Measurements from ENCODE around the gene DIPK2A. TPM values are rescaled to one million over a fixed set of nuclear protein-coding genes. Genes with fewer than 3 reads are reported as not detected.

DIPK2A gene, protein sequence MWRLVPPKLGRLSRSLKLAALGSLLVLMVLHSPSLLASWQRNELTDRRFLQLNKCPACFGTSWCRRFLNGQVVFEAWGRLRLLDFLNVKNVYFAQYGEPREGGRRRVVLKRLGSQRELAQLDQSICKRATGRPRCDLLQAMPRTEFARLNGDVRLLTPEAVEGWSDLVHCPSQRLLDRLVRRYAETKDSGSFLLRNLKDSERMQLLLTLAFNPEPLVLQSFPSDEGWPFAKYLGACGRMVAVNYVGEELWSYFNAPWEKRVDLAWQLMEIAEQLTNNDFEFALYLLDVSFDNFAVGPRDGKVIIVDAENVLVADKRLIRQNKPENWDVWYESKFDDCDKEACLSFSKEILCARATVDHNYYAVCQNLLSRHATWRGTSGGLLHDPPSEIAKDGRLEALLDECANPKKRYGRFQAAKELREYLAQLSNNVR
- 47.1 TPM for total RNA-seq

DNA sequence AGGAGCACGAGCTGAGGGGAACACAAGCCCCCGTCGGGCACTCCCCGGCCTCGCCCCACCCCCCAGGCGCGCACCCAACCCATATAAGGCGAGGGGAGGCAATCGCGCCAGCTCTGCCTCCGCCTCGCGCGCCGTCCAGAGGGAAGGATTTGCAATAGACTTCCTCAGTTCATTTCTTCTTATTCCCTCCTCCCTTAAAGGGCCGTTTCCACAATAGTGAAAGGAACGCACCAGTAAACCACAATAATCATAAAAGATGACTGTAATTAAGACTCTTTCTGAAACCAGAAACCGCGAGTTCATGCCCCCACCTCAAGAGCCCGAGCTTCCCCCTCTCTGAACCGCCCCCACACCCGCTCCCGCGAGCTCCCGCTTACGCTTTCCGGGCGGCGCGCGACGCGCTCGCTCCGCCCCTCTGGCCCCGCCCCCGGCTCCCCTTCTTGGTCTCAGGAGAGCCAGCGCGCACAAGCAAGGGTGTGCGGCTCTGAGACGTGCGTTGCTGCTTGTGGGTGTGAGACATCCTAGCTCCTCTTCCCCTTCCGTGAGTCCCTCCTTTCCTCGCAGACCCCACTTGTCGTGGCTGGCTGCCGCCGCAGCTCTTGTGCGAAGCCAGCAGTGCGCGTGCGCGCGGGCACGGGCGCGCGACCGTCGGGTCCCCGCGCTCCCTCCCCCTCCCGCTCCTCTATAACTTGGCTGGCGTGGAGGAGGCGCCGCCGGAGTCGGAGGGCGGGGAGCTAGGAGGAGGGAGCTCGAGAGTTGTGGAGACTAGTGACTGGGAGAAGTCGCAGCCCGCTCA lies at the start of gene DIPK2A:
Gene DIPK2A (plus strand): TSS at position 465 of the 796 bp plus-strand sequence. CDS start 510 bp downstream, outside the sequence.
- peak; percentile 94 to 98 (median 95) for DNase-seq (ENCODE audit: low read depth in 2 of 3, low spot score in 2 of 3)

DNA sequence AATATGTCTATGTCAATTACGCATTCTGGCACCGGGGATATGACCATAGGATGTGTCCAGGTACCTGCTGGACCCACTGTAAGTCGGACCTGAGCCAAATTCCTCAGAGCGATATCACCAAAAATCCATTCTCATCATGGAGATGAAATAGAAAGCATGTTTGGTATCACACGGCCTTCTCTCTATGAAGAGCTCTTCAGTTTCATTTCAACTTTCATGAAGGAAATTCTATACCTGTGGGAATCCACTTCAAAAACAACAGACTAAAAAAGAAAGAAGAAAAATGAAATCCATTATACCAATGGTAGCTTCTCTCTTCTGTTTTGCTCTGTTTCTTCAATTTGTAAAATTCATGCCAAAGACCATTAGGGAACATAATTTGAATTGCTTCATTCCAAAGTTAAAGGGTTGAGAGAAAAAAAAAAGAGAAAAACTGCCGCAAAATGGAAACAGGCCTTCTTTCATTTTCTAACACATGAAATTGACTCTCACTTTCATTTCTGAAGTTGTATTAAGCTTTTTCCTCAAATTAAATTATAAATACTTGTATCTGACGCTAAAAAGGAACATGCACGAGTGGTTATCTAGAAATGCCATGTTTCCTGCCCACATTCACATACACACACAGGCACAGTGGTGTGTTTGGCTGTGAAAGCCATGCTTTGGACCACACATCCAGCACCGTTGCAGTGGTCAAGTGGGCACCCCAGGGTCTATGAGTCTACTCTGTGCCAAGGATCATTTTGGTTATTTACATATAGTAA lies 46.9 kb upstream of the DIPK2A start:
- DNase-seq (ENCODE audit: low read depth in 2 of 3, low spot score in 2 of 3) = peak in 2 of 3 donors; percentile 31 to 62

DNA sequence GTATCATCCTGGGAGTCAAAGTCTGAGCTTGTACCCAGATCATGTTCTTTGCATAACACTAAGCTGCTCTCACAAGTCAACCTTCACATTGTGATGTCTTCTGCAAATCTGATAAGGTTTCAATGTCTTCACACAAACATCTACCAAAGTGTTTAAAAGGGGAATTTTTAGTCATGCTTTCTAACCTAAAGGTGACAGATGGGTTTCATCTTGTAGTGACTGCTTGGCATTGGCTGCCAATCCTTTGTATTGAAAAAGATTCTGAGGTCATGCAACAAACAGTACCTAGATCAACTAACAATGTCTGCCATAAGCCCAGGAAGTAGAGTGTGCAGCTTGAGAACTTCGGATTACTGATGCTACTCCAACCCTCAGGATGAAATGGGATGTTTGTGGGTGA lies 43.6 kb upstream of the DIPK2A start:
- no peak for DNase-seq (ENCODE audit: low read depth in 2 of 3, low spot score in 2 of 3)

GRCh38 chr3:143928541-143929255 lies 42.9 kb upstream of the DIPK2A start:
- no peak for DNase-seq (ENCODE audit: low read depth in 2 of 3, low spot score in 2 of 3)

DNA sequence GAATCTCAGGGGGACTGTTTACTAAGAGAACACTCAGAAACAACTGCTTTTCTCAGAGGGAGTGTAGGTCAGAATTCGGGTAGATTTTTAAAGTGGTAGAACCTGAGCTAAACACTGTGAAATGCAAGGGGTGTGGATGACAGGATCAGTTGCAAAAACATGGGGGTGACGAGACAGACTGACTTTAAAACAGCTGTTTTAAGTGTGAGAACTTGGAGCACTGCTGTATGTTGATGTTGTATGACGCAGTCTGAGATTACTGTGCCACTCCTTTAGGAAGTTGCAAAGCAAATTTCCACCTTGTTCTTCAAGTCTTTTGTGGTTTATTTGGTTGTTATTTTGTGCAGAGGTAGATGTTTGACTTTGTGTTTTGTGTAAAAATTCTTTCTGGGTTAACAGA lies 36.8 kb upstream of the DIPK2A start:
- DNase-seq (ENCODE audit: low read depth in 2 of 3, low spot score in 2 of 3) = no peak

- no peak for DNase-seq (ENCODE audit: low read depth in 2 of 3, low spot score in 2 of 3)
Observed at GRCh38 chr3:143935678-143936077, 35.9 kb upstream of the DIPK2A start.

- DNase-seq (ENCODE audit: low read depth in 2 of 3, low spot score in 2 of 3) = no peak
Observed at GRCh38 chr3:143950810-143951209, 20.8 kb upstream of the DIPK2A start.

GRCh38 chr3:143951351-143951971 lies 20.2 kb upstream of the DIPK2A start:
- DNase-seq (ENCODE audit: low read depth in 2 of 3, low spot score in 2 of 3) = peak in 2 of 3 donors; percentile 35 to 69

DNA sequence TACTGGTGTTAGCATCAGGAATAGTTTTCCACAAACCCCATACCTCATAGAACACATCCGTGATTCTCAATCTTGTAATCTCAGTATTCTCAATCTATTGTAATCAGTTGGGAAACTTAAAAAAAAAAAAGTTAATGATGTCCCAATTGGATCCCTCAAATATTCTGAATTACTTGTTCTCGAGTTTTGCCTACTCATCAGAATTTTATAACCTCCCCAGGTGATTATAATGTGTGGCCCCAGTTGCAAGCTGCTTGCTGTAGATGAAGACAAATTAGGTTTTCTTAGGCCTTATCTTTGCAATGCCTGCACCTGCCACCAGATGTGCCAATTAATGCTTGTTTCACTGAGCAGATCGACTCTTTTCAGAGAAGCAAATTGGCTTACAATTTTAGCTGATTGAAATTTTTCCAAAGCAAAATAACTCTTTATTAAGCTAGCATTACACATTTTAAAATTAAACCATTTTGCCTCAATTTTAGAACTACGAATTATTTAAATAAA lies 19.0 kb upstream of the DIPK2A start:
- peak in 1 of 3 donors; percentile 23 for DNase-seq (ENCODE audit: low read depth in 2 of 3, low spot score in 2 of 3)

DNA sequence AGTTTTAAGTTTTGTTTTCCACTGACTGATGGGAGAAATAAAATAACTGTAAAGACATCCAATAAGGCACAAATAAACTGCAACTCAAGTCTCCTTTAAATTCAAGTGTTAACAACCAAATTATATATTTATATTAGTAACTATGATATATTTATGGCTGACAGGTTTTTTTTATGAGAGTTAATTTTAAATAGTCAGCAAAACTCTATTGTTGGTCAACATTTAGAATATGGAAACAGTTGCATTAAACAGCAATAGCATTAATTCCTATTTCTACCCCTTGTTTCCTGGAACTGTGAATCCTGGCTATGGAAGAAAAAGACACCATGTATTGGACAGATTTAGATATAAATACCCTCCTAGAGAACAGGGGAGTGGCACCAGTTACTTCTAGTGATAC lies 16.5 kb upstream of the DIPK2A start:
- DNase-seq (ENCODE audit: low read depth in 2 of 3, low spot score in 2 of 3) = no peak

DNA sequence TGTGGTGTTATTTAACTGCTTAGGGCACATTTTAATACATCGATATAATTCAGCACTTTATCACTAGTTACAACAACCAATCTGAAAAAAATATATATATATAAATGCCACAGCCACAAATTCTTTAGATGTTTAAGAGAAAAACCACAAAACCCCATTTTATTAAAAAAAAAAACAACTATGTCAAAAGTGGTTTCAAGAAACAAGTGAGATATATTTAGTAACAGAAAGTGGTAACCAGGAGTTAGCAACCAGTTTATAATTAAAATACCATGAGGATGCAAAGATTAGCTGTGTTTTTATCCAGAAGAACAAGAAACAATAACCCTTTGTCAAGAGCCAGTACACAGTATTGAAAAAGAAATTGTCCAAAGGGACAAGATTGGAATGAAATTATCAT lies 14.8 kb upstream of the DIPK2A start:
- DNase-seq (ENCODE audit: low read depth in 2 of 3, low spot score in 2 of 3) = no peak

GRCh38 chr3:143957453-143957852 lies 14.2 kb upstream of the DIPK2A start:
- peak in 1 of 3 donors; percentile 11 for DNase-seq (ENCODE audit: low read depth in 2 of 3, low spot score in 2 of 3)

DNA sequence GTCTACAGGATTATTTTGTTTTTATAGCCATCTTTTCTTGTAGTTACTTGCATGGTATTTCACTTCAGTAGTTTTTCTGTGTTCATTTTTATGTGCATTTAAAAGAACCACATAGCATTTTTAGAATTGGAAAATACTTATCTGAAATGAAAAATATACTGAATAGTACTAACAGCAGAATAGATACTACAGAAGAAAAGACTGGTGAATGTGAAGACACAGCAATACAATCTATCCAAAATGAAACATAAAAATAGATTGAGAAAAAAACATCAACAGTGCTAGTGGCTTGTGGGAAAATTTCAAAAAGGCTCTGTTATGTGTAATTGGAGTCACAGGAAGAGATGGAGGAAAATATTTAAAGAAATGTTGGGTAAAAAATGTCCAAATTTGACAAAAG lies 12.7 kb upstream of the DIPK2A start:
- DNase-seq (ENCODE audit: low read depth in 2 of 3, low spot score in 2 of 3) = no peak

- no peak for DNase-seq (ENCODE audit: low read depth in 2 of 3, low spot score in 2 of 3)
Observed at GRCh38 chr3:143961342-143961741, 10.3 kb upstream of the DIPK2A start.

DNA sequence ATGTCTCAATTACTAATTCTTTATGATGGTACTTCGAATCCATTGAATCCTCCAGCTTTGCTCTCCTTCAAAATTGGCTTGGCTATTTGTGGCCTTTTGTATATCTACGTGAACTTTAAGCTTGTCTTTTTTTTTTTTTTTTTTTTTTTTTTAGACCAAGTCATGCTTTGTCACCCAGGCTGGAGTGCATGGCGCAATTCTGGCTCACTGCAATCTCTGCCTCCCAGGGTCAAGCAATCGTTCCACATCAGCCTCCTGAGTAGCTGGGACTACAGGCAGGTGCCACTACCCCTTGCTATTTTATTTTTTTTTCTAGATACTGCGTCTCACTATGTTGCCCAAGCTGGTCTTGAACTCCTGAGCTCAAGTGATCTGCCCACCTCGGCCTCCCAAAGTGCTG lies 7.7 kb upstream of the DIPK2A start:
- DNase-seq (ENCODE audit: low read depth in 2 of 3, low spot score in 2 of 3) = no peak

DNA sequence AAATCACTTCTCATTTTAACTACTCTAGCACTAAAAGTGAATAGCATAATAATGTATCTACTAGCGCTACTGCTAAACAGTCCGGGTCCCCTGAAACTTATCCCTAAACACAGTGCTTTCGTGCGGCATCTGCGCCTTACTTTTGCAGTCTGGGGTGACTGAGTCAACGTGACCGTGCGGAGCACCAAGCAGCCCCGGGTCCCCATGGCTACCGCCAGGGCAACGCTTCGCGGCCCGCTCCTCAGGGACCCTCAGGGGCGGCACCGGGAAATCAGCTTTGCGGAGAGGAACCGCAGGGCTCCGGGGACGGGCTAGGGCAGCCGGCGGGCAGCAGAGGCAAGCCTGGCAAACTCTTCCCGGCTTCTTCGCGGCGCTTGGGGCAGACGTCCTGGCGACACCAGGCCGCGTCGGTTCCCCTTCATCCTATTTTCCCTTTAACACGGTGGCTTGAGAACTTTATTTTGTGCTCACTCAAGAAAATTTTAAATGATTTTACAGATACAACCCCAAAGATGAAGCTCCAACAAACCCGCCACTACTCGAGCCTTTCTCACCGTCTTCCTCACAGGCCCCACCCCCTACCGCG lies 757 bp upstream of the DIPK2A start:
- DNase-seq (ENCODE audit: low read depth in 2 of 3, low spot score in 2 of 3) = peak; percentile 21 to 79 (median 51)

- no peak for DNase-seq (ENCODE audit: low read depth in 2 of 3, low spot score in 2 of 3)
Observed at GRCh38 chr3:143972155-143972504, 507 bp downstream of the DIPK2A start.

GRCh38 chr3:143972505-143973258 lies 1.1 kb downstream of the DIPK2A start:
- DNase-seq (ENCODE audit: low read depth in 2 of 3, low spot score in 2 of 3) = peak; percentile 36 to 66 (median 60)
